Natural killer cell (primary cell): ENCODE data around the gene GNG3. TPM values are rescaled to one million over a fixed set of nuclear protein-coding genes. Genes with fewer than 3 reads are reported as not detected.

Experiments used
- ATAC-seq, 3 donors: fragments of 150-1000 bp in 2 of 3; fragments of 200-7000 bp in 1 of 3; cut with Tn5 transposase; 1 replicate in 1 of 3; 2 replicates in 2 of 3; pipeline ENCODE4 v1.10.0; 2021; ENCODE audit warnings: mild to moderate bottlenecking in 2 of 3, moderate library complexity in 2 of 3
- DNase-seq, 2 donors: peaks; one replicate each; pipeline versions ENCODE4 v3.0.0 to v3.0.0-alpha.2; 2013 to 2021; ENCODE audit warnings: mixed read lengths in 1 of 2
- H3K27ac ChIP-seq: one replicate; pipeline ENCODE4 v1.5.1; 2013; ENCODE audit warnings: mild to moderate bottlenecking, low read length
- H3K27me3 ChIP-seq: one replicate; pipeline ENCODE4 v1.6.1; 2013; ENCODE audit warnings: low read length; ENCODE audit not compliant: control insufficient read depth, insufficient read depth
- H3K36me3 ChIP-seq: one replicate; pipeline ENCODE4 v1.6.1; 2013; ENCODE audit warnings: low read length; ENCODE audit not compliant: control insufficient read depth, insufficient read depth
- H3K4me1 ChIP-seq: one replicate; pipeline ENCODE4 v1.6.1; 2013; ENCODE audit warnings: low read length; ENCODE audit not compliant: control insufficient read depth, insufficient read depth
- H3K4me3 ChIP-seq: one replicate; pipeline ENCODE4 v1.5.1; 2013; ENCODE audit warnings: low read length
- H3K9me3 ChIP-seq: one replicate; pipeline ENCODE4 v1.6.1; 2013; ENCODE audit warnings: low read length; ENCODE audit not compliant: control insufficient read depth, insufficient read depth
- H3K27ac Mint-ChIP-seq, 2 donors: one replicate each; pipeline ENCODE4 v1.8.0; 2022; ENCODE audit warnings: mild to moderate bottlenecking in 2 of 2, mixed read lengths in 2 of 2, moderate library complexity in 1 of 2
- H3K27me3 Mint-ChIP-seq, 2 donors: one replicate each; pipeline ENCODE4 v1.8.0; 2022; ENCODE audit warnings: low read depth in 2 of 2, mixed read lengths in 2 of 2
- H3K36me3 Mint-ChIP-seq: one replicate; pipeline ENCODE4 v1.8.0; 2022; ENCODE audit warnings: mixed read lengths
- H3K4me1 Mint-ChIP-seq, 2 donors: one replicate each; pipeline ENCODE4 v1.8.0; 2022; ENCODE audit warnings: mixed read lengths in 2 of 2
- H3K4me3 Mint-ChIP-seq: one replicate; pipeline ENCODE4 v1.8.0; 2022; ENCODE audit warnings: mild to moderate bottlenecking, moderate library complexity, mixed read lengths
- H3K9me3 Mint-ChIP-seq, 2 donors: one replicate each; pipeline ENCODE4 v1.8.0; 2022; ENCODE audit warnings: mixed read lengths in 2 of 2
- CTCF ChIP-seq: fragments of 200-600 bp; IDR thresholded peaks from one replicate; pipeline ENCODE4 v1.8.0; 2022; ENCODE audit warnings: antibody characterized with exemption
- WGBS: methylation state at CpG from one replicate; pipeline ENCODE4 v1.1.7; 2013; ENCODE audit warnings: missing lambda C conversion rate; ENCODE audit not compliant: insufficient coverage; 5-methylcytosine and 5-hydroxymethylcytosine counted together
- intact Hi-C: fragments of 100-400 bp; cut with micrococcal nuclease; formaldehyde crosslinking; loops from one replicate; pipeline ENCODE4 v1.14.2; 2022
- total RNA-seq, 4 donors: library from RNA; stranded (reverse); fragments of 120-200 nt in 1 of 4; gene quantifications; one replicate each; pipeline versions ENCODE4 v1.2.3 to v1.2.4, GENCODE V29; 2013 to 2022

Gene GNG3
- not detected for total RNA-seq
- 0.23 TPM for total RNA-seq (2013)

- no peaks in the 10 kb centered on the region for H3K36me3 Mint-ChIP-seq
- intact Hi-C loops, result loop anchor here (2.0 to 5.0 kb wide), 5 partner anchors 35 to 135 kb away; partner anchors contain the start of genes EEF1G, EML3, LBHD1 and ROM1
- 96% methylated on average over 9 of the region's 10 CpGs for WGBS
- H3K36me3 ChIP-seq, result peaks cover 6% of the 10 kb centered on the region
- TF ChIP-seq CTCF, result no peak
- peaks cover 50% of the 10 kb centered on the region for H3K4me1 ChIP-seq
- peak within 1 kb of the TSS; percentile 95 for H3K27ac ChIP-seq
- H3K27me3 ChIP-seq, result no peaks in the 10 kb centered on the region
- no peaks in the 10 kb centered on the region for H3K9me3 Mint-ChIP-seq
- ATAC-seq (no peak), DNase-seq (no peak)
- H3K27ac Mint-ChIP-seq, result peak within 1 kb of the TSS; percentile 98 to 99
- H3K4me3 ChIP-seq, result peak within 1 kb of the TSS; percentile 70
- H3K4me1 Mint-ChIP-seq, result peaks cover 36 to 41% of the 10 kb centered on the region in 2 donors
- peak within 1 kb of the TSS; percentile 97 for H3K4me3 Mint-ChIP-seq
- H3K9me3 ChIP-seq, result no peaks in the 10 kb centered on the region
- H3K27me3 Mint-ChIP-seq, result no peaks in the 10 kb centered on the region
Measured at GRCh38 chr11:62707277-62707861, at the start of gene GNG3, which contains the start of gene BSCL2. Gene GNG3 (plus strand): TSS chr11:62707676. CDS start chr11:62708296, 620 bp downstream. Gene BSCL2 (minus strand): TSS chr11:62707424. CDS start chr11:62707195, 229 bp downstream.

GRCh38 chr11:62664405-62665074 is 42.9 kb upstream of the GNG3 start:
- Histone ChIP-seq H3K4me1 (peaks cover 28% of the 10 kb centered on the region), H3K27ac (peak overlapping the region; percentile 80), H3K27me3 (no peaks in the 10 kb centered on the region), H3K36me3 (peaks cover 14% of the 10 kb centered on the region), H3K9me3 (no peaks in the 10 kb centered on the region), H3K4me3 (peak overlapping the region; percentile 87)
- DNase-seq (peak in 1 of 2 donors; percentile 78), ATAC-seq (peak; percentile 33 to 45 (median 35))
- Mint-ChIP-seq H3K27ac (peak overlapping the region; percentile 87 to 95), H3K36me3 (no peaks in the 10 kb centered on the region), H3K9me3 (no peaks in the 10 kb centered on the region), H3K4me3 (peak overlapping the region; percentile 96), H3K4me1 (peaks cover 6 to 28% of the 10 kb centered on the region in 2 donors), H3K27me3 (no peaks in the 10 kb centered on the region)
- WGBS, result 2% methylated on average over 36 of the region's 36 CpGs
- TF ChIP-seq CTCF, result no peak
- intact Hi-C loops, result loop anchor here (1.0 to 5.0 kb wide), 5 partner anchors 15 to 74 kb away; partner anchors contain the start of genes EML3, GANAB, HNRNPUL2 and ROM1

- ATAC-seq, result peak; percentile 92 to 97 (median 95)
- no peaks in the 10 kb centered on the region for H3K9me3 ChIP-seq
- Mint-ChIP-seq H3K4me1 (peaks cover 6 to 29% of the 10 kb centered on the region in 2 donors), H3K36me3 (no peaks in the 10 kb centered on the region), H3K27ac (peak within 1 kb of the TSS; percentile 87 to 95), H3K9me3 (no peaks in the 10 kb centered on the region), H3K4me3 (peak within 1 kb of the TSS; percentile 96), H3K27me3 (no peaks in the 10 kb centered on the region)
- no peaks in the 10 kb centered on the region for H3K27me3 ChIP-seq
- H3K4me3 ChIP-seq, result peak within 1 kb of the TSS; percentile 87
- intact Hi-C loops, result loop anchor here (2.0 to 5.0 kb wide), 4 partner anchors 18 to 74 kb away; partner anchors contain the start of genes EML3, GANAB, HNRNPUL2 and ROM1
- H3K27ac ChIP-seq, result peak within 1 kb of the TSS; percentile 80
- H3K36me3 ChIP-seq, result peaks cover 14% of the 10 kb centered on the region
- H3K4me1 ChIP-seq, result peaks cover 28% of the 10 kb centered on the region
- no peak for TF ChIP-seq CTCF
- WGBS, result under 1% methylated on average over 46 of the region's 47 CpGs
- DNase-seq, result peak; percentile 96
Measured at GRCh38 chr11:62665075-62665598, 42.3 kb upstream of the GNG3 start, which contains the start of the genes C11orf98 and CSKMT. Gene C11orf98 (minus strand): TSS chr11:62665210. CDS start chr11:62665169, 41 bp downstream. Gene CSKMT (plus strand): TSS chr11:62665312. CDS start chr11:62665880, 568 bp downstream.
